ENCODE measurements around the gene SVIL.
"Not testable (repeated sequence)": the region's sequence is repeated elsewhere in the genome, so short reads cannot be mapped to it uniquely, and the experiment has no call there.

Gene SVIL

GRCh38 chr10:29600067-29600466 lies 34.7 kb downstream of the SVIL start:
- no peak for DNase-seq

DNA sequence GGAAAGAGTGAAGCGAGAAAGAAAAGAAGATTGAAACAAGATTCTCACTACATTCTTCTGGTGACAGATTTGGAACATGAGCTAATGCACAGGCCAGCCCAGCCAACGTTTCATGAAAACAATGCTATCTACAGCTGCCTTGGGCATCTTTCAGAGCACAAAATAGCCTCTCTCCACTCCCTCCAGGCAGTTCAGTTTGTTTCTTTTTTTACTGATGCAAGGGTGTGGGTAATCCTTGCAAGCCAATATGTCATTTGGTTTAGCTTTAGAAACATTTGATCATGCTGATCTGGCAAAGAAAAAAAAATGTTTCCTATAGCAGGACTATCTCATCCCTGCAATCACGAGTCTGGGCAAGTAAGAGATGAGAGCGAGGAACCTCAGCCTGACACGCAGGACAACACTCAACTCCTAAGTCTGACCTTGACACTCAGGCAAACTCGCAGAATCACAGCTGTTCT lies 35.9 kb downstream of the SVIL start:
- DNase-seq: no peak

DNA sequence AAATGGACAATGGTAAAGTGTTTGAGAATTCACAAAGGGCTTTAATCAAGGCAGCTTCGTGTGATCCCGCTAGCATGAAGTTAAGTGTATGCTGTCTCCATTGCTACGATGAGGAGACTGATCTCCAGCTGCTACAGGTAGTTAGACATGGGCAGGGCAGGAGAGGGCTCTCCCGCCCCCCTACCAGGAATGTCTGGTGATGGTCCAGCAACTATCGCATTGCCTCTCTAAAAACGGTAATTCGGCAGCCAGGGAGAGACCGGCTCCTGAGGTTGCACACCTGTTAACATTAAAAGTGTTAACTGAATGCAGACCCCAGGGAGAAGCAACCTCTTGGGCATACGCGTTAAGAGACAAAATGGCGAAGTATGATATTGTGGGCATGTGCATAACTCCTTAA lies 37.9 kb downstream of the SVIL start:
- DNase-seq: no peak

- DNase-seq: no peak
Measured at GRCh38 chr10:29596356-29596755, 38.4 kb downstream of the SVIL start.

DNA sequence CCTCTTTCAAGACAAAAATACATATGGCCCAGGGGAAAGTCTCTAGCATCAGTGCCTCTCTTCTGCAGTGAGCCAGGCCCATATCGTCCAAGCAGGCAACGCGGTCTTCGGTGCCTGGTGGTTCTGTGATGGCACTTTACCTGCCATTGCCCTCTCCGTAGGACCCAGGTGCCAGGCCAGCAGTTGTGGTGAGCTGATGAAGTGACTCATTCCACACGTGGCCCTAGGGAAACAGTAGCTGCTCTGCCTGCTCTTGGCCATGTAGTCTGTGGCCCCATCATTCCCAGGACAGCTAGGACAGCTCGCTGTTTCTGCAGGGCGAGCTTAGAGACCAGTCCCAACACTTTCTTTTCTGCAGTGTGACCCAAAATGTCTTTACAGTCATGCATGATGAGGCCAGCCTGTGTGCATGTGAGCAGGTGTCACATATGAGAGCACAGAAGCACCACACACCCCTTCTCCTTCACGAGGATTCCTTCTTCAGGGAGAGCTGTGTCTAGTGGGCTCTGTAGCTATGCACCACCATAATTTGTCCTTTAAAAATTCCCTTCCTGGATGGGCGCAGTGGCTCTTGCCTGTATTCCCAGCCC lies 39.0 kb downstream of the SVIL start:
- no peak for DNase-seq

DNA sequence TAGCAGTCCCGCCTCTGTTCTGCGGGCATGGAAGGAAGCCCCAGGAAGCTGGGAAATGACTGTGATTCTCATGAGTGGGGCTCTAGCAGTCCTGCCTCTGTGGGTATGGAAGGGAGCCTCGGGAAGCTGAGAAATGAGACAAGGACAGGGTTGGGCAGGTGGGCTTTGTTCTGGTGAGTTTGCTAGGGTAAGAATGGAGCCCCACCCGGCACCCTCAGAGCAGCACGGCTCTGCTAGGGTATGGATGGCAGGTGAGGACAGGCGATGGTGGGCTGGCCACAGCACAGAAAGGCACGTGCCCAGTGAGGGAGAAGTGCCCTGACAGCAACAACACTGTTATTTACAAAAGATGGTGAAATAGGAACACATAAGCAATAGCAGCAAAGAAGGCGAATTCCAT lies 39.6 kb downstream of the SVIL start:
- DNase-seq: no peak

- DNase-seq: no peak
Measured at GRCh38 chr10:29591651-29591968, 43.2 kb downstream of the SVIL start.

GRCh38 chr10:29590915-29591650 lies 43.7 kb downstream of the SVIL start:
- no peak for DNase-seq

DNA sequence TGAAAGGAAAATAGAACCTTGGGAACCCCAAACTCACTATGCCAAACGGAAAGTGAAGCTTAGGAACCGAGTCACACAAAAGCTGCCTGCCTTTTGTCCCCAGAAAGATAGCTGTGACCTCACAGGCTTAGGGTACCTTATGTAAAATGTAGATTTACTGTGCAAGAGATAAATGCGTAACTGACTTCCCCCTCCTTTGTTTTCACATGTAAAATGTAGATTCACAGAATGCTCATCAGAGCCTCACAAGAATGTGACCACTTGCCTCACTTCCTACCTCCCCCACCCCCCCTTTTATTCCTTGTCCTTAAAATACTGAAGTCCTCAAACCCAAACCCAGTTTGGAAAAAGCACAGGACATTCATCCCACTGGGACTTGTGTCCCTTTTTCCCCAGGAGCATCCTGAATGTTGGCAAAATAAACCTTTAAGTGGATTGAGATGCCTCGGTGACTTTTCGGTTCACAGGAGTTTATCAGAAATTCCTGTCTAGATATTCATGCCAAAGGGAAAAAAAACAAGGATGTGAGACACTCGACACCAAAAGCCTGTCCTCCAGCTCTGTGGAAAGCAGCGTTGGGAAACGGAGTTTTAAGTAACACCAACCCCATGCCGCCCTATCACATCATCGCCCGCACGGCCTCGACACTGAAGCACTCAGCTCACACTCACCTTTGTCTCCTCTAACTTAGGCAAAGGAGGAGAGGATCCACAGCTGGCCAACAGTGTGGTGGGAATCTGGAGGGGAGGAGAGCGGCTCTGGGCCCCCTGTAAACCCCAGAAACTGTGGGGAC lies 45.9 kb downstream of the SVIL start:
- DNase-seq: no peak

- not testable (repeated sequence) for DNase-seq
Measured at GRCh38 chr10:29587750-29588628, 46.8 kb downstream of the SVIL start.

DNA sequence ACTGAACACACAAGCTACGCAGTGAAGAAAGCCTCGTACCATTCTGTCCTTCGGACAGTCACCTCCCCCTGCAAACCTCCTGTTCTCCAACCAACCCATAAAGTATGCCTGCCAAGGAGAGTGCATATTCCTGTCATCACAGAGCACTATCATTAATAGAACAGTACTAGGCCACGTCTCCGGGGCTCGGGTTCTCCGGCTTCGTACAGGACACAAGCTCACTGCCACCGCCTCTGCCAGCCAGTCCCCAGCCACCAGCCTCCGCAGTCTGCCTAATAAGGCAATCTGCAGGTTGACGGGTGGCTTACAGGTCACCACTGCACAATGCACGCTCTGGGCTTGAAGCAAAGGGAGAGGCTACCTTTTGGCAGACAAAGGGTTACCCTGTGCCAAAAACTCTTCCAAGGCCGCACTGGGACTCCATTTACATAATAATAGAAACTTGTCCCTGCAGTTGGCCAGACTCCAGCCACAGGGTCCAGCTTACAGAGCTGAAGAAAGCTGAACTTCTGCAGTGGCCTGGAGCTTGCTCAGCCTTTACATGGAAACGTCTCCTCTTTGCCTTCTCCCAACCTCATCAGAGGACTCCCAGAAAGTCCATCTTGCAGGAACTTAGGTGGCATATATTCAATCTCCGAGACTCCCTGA lies 47.5 kb downstream of the SVIL start:
- not testable (repeated sequence) for DNase-seq

- DNase-seq: no peak
Measured at GRCh38 chr10:29586509-29586908, 48.3 kb downstream of the SVIL start.

GRCh38 chr10:29585488-29585976 lies 49.2 kb downstream of the SVIL start:
- no peak for DNase-seq

GRCh38 chr10:29584436-29584835 lies 50.3 kb downstream of the SVIL start:
- DNase-seq: no peak

- no peak for DNase-seq
Measured at GRCh38 chr10:29583674-29584073, 51.1 kb downstream of the SVIL start.

DNA sequence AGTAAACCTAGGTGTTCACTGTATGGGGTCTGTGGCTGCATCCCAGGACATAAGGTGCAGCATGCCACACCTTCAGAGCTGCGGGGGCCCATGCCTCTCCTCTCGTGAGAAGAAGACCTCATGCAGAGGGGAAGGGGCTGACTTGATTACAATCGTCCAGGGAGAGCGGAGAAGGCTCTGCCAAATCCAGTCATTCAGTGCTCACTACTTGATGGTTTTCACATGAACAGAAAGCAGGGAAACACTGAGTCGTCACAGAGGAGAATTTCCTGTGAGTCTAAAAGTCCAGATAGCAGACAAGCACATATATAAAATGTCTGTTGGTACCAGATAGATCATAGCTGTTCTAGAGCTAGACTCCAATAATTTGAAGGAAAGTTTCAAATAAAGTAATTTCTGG lies 52.0 kb downstream of the SVIL start:
- DNase-seq: not testable (repeated sequence)

- DNase-seq: no peak
Measured at GRCh38 chr10:29579455-29579970, 55.3 kb downstream of the SVIL start.

GRCh38 chr10:29578457-29578856 lies 56.3 kb downstream of the SVIL start:
- DNase-seq: no peak

DNA sequence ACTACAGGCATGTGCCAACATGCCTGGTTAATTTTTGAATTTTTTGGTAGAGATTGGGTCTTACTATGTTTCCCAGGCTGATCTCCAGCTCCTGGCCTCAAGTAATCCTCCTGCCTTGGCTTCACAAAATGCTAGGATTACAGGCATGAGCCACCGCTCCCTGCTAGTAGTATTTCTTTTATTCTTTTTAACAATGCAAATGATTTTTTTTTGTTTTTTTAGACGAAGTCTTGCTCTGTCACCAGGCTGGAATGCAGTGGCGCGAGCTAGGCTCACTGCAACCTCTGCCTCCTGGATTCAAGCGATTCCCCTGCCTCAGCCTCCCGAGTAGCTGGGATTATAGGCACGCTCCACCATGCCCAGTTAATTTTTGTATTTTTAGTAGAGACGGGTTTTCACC lies 58.1 kb downstream of the SVIL start:
- DNase-seq: no peak

- no peak for DNase-seq
Measured at GRCh38 chr10:29575098-29575455, 59.7 kb downstream of the SVIL start.

GRCh38 chr10:29574212-29575097 lies 60.3 kb downstream of the SVIL start:
- DNase-seq: not testable (repeated sequence)

Measured in NCI-H1930 (cell line).